ENCODE results near the gene PLXNA1.

PLXNA1 gene

DNA sequence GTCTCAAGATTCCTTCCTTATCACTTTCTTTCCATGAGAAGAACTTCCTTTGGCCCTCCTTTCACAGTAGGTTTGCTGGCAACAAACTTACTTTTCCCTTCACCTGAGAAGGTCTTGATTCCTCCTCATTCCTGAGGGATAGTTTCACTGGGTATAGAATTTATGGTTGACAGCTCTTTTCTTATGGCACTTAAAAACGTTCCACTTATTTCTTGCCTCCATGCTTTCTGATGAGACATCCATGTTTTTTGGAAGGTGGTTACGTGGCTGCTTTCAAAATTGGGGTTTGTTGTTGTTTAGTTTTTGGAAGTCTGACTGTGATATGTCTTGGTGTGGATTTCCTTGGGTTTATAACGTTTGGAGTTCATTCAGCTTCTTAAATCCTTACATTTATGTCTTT lies 8.2 kb upstream of the PLXNA1 start (continued):
- TF ChIP-seq ARNTL (CRISPR knock-in tag; IDR thresholded peaks at IDR 0.05; ENCODE audit: borderline replicate concordance, low read depth) (no peak), ZNF70 (CRISPR knock-in tag; IDR thresholded peaks at IDR 0.05) (no peak), CSDC2 (CRISPR knock-in tag; IDR thresholded peaks at IDR 0.05) (no peak), ISL1 (CRISPR knock-in tag; IDR thresholded peaks at IDR 0.05) (no peak), PATZ1 (CRISPR knock-in tag; IDR thresholded peaks at IDR 0.05; ENCODE audit: borderline replicate concordance) (no peak)

DNA sequence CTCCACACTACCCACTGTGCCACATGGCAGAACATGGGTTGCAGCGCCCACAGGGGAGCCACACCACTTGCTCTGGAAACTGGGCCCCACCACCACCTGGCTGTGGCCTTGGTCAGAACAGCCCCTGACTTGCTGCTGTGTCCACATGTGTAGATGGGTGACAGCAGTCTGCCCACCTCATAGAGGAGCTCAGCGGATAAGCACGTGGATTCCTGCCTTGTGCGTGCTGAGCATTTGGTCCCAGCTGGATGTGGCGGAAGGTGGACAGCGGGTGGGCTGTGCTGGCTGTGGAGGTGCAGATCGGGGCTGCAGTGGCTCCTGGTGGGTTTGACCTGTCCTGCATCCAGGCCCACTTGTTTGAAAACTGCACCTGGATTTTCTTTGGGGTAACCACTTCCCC lies 6.0 kb upstream of the PLXNA1 start:
- no peak for TF ChIP-seq PPARA (CRISPR knock-in tag; IDR thresholded peaks at IDR 0.05; ENCODE audit: borderline replicate concordance)
- TF ChIP-seq ZFP3 (CRISPR knock-in tag; IDR thresholded peaks at IDR 0.05) = no peak
- TF ChIP-seq ARNTL (CRISPR knock-in tag; IDR thresholded peaks at IDR 0.05; ENCODE audit: borderline replicate concordance, low read depth) = no peak
- TF ChIP-seq PATZ1 (CRISPR knock-in tag; IDR thresholded peaks at IDR 0.05; ENCODE audit: borderline replicate concordance) = no peak
- no peak for TF ChIP-seq BACH2 (CRISPR knock-in tag; IDR thresholded peaks at IDR 0.05; ENCODE audit: borderline replicate concordance)
- TF ChIP-seq TCF4 (CRISPR knock-in tag; IDR thresholded peaks at IDR 0.05; ENCODE audit: borderline replicate concordance) = no peak
- no peak for TF ChIP-seq CSRNP3 (CRISPR knock-in tag; IDR thresholded peaks at IDR 0.05)
- no peak for TF ChIP-seq SNAI2 (CRISPR knock-in tag; IDR thresholded peaks at IDR 0.05)
- TF ChIP-seq, protein P1, sequence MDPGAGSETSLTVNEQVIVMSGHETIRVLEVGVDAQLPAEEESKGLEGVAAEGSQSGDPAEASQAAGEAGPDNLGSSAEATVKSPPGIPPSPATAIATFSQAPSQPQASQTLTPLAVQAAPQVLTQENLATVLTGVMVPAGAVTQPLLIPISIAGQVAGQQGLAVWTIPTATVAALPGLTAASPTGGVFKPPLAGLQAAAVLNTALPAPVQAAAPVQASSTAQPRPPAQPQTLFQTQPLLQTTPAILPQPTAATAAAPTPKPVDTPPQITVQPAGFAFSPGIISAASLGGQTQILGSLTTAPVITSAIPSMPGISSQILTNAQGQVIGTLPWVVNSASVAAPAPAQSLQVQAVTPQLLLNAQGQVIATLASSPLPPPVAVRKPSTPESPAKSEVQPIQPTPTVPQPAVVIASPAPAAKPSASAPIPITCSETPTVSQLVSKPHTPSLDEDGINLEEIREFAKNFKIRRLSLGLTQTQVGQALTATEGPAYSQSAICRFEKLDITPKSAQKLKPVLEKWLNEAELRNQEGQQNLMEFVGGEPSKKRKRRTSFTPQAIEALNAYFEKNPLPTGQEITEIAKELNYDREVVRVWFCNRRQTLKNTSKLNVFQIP (CRISPR knock-in tag; IDR thresholded peaks at IDR 0.05; ENCODE audit: borderline replicate concordance, low read depth) = no peak

DNA sequence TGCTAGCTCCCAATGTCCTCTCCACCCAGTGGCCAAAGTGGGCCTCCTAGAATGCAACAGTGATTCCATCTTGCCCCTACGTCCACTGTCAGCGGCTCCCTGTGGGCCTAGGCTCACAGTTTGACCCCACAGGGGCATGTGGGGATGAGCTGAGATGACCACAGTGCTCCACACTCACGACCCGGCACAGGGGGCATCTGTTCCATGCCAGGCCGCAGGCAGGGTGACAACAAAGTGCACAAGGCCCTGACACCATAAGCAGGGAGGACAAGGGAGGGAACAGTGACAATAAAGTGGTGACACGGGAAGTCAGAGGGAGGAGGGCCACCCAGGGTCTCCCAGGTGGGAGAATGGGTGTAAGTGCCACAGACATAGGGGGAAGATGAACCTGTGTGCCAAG lies 5.1 kb upstream of the PLXNA1 start:
- TF ChIP-seq ZFP3 (CRISPR knock-in tag; IDR thresholded peaks at IDR 0.05) = no peak
- TF ChIP-seq SNAI2 (CRISPR knock-in tag; IDR thresholded peaks at IDR 0.05) = no peak
- TF ChIP-seq BACH2 (CRISPR knock-in tag; IDR thresholded peaks at IDR 0.05; ENCODE audit: borderline replicate concordance) = no peak
- no peak for ATAC-seq

More for the DNA sequence above, 6.0 kb upstream of the PLXNA1 start:
- ATAC-seq = no peak

DNA sequence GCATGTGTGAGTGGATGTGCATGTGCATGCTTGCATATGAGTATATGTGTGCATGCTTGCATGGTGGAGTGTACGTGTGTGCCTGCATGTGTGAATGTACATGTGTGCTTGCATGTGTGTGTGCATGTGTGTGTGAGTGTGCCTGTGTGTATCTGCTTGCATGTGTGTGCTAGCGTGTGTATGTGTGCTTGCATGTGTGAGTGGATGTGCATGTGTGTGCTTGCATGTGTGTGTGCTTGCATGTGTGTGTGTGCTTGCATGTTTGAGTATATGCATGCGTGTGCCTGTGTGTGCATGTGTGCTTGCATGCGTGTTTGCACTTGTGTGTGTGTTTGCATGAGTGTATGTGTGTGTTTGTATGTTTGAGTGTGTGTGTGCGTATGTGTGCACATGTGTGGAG lies 4.6 kb upstream of the PLXNA1 start:
- no peak for ATAC-seq
- TF ChIP-seq CSDC2 (CRISPR knock-in tag; IDR thresholded peaks at IDR 0.05) = no peak
- TF ChIP-seq ZFP30 (CRISPR knock-in tag; IDR thresholded peaks at IDR 0.05) = no peak
- TF ChIP-seq RARB (CRISPR knock-in tag; IDR thresholded peaks at IDR 0.05) = no peak
- TF ChIP-seq TOX (CRISPR knock-in tag; IDR thresholded peaks at IDR 0.05; ENCODE audit: borderline replicate concordance) = no peak

DNA sequence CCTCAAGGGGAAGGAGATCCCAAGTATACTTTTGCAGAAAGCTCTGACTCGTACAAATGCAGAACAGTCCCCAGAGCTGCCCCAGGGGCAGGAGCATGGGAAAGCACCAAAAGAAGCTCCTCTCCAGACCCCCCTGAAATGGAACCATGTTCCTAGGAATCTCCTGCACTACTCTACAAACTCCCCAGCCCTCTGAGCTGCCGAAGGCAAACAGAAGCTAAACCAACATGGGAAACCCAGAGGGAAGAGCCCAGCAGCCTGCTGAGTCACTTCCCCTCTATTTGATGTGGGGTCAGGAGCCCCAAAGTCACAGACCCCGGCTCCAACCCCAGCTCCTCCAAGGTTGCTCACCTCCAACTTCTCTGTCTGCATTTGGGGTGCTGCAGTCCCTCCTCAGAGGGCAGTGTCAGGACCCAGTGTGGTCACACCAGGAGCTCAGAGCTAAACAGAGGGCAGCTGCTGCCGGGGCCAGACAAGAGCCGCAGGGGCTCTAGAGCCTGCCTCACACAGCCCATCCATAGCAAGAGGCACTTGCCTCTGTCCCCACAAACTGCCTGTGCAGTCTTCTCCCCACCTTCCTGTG lies 3.8 kb upstream of the PLXNA1 start:
- ATAC-seq = no peak

More for the DNA sequence above, 3.8 kb upstream of the PLXNA1 start:
- TF ChIP-seq ZNF70 (CRISPR knock-in tag; IDR thresholded peaks at IDR 0.05) (no peak), ZNF8 (CRISPR knock-in tag; IDR thresholded peaks at IDR 0.05) (no peak)
- TF ChIP-seq, protein P2, sequence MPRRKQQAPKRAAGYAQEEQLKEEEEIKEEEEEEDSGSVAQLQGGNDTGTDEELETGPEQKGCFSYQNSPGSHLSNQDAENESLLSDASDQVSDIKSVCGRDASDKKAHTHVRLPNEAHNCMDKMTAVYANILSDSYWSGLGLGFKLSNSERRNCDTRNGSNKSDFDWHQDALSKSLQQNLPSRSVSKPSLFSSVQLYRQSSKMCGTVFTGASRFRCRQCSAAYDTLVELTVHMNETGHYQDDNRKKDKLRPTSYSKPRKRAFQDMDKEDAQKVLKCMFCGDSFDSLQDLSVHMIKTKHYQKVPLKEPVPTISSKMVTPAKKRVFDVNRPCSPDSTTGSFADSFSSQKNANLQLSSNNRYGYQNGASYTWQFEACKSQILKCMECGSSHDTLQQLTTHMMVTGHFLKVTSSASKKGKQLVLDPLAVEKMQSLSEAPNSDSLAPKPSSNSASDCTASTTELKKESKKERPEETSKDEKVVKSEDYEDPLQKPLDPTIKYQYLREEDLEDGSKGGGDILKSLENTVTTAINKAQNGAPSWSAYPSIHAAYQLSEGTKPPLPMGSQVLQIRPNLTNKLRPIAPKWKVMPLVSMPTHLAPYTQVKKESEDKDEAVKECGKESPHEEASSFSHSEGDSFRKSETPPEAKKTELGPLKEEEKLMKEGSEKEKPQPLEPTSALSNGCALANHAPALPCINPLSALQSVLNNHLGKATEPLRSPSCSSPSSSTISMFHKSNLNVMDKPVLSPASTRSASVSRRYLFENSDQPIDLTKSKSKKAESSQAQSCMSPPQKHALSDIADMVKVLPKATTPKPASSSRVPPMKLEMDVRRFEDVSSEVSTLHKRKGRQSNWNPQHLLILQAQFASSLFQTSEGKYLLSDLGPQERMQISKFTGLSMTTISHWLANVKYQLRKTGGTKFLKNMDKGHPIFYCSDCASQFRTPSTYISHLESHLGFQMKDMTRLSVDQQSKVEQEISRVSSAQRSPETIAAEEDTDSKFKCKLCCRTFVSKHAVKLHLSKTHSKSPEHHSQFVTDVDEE (CRISPR knock-in tag; IDR thresholded peaks at IDR 0.05) = no peak
